GM12801 (cell line): Measurements from ENCODE around the gene SCN4B.

Experiments used
- CTCF ChIP-seq: IDR thresholded peaks from one replicate; pipeline ENCODE4 v1.5.1; 2011; ENCODE audit warnings: control low read depth; ENCODE audit not compliant: insufficient read length; ENCODE audit errors: extremely low read depth

The SCN4B gene

GRCh38 chr11:118147502-118147901 lies 5.1 kb downstream of the SCN4B start:
- TF ChIP-seq CTCF: no peak

- no peak for TF ChIP-seq CTCF
These were observed 6.1 kb downstream of the SCN4B start for GRCh38 chr11:118146554-118146953.

- TF ChIP-seq CTCF: no peak
These were observed 7.1 kb downstream of the SCN4B start for GRCh38 chr11:118145285-118146227.

GRCh38 chr11:118144301-118145268 lies 8.0 kb downstream of the SCN4B start:
- TF ChIP-seq CTCF: no peak

- no peak for TF ChIP-seq CTCF
These were observed 8.9 kb downstream of the SCN4B start for GRCh38 chr11:118143661-118144185.

- no peak for TF ChIP-seq CTCF
These were observed 9.8 kb downstream of the SCN4B start for GRCh38 chr11:118142809-118143208.

GRCh38 chr11:118142081-118142480 lies 10.5 kb downstream of the SCN4B start:
- no peak for TF ChIP-seq CTCF
